Measurements from ENCODE around the gene DPYSL5.

DPYSL5 gene

DNA sequence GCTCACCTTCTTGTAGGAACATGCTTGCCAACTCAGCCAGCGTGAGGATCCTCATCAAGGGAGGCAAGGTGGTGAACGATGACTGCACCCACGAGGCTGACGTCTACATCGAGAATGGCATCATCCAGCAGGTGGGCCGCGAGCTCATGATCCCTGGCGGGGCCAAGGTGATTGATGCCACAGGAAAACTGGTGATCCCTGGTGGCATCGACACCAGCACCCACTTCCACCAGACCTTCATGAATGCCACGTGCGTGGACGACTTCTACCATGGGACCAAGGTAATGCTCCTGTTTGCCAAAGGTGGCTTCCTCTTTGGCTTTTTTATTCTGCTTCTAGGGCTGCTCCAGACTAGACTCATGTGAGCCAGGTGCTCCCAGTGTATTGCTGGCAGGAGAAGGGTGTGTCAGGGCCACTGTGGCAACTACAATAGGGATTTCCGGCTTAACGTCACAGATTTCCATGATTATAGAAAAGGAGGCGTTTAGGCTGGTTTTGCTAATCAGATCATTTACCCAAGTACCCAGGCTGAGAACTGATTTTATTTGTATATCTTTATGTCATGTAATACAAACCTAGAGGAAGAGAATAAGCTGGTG, 50.6 kb downstream of the DPYSL5 start:
- in situ Hi-C loops (cut with HindIII; ENCODE audit: low sequenced_read_pairs): no loop called here

GRCh38 chr2:26899500-26900164, 51.7 kb downstream of the DPYSL5 start:
- in situ Hi-C loops (cut with HindIII; ENCODE audit: low sequenced_read_pairs): no loop called here

DNA sequence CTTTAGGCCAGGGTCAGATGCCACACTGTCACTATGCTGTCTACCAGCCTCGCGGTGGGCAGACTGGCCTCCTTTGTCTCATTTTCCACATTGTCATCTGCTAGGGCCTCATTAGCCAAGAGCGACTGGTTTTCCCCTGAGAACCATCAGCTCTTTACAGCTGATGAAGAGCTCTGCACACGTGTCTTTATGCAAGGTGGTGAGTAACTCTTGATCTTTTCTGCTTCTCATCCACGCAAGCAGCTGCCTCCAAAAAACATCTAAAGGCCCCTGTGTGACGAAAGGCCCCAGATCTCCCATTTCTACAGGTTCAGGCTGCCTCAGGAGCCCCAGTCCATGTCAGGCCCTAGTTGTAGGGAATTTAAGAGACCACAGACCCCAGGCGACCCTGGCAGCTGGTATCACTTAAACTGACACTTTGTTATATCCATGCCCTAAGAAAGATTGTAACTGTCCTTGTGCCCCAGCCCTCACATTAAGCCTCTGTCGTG, 52.9 kb downstream of the DPYSL5 start:
- in situ Hi-C loops (cut with HindIII; ENCODE audit: low sequenced_read_pairs): no loop called here

DNA sequence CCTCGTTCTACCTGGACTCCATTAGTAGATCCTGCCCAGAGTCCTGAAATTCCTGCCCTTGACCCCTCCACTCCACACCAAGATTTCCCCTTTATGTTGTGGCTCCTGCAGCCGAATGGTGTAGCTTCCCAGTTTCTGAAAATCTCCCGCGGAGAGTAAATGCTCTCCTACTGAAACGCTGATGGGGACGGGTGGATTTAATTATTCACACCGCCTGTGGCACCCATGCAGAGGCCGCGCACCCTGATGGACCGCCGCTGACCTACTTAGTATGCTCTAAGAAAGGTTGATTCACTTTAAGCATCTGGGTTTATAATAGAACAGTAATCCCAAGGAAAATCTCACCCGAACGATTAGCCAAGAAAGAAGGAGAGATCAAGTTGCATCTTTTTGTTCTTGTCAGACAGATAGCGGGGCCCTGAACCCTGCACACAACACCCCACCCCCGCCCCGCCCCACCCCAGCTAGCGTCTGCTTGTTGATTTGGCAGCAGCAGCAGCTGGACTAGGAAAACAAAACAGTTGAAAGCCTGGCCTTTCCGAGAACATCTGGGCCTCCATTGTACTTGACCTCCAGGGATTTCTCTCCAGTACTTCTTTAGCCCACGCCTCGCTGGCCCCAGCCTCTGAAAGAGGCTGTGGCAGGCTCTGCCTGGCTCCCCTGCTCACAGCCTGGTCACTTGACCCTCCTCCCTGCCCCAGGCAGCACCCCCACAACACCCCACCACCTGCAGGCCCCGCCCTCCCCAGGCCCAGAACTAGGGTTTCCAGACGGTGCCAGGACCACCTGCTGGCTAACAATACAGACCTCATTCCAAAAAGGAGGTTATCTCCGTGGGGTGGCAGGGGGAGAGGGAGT, 53.6 kb downstream of the DPYSL5 start:
- in situ Hi-C loops (cut with HindIII; ENCODE audit: low sequenced_read_pairs): no loop called here

DNA sequence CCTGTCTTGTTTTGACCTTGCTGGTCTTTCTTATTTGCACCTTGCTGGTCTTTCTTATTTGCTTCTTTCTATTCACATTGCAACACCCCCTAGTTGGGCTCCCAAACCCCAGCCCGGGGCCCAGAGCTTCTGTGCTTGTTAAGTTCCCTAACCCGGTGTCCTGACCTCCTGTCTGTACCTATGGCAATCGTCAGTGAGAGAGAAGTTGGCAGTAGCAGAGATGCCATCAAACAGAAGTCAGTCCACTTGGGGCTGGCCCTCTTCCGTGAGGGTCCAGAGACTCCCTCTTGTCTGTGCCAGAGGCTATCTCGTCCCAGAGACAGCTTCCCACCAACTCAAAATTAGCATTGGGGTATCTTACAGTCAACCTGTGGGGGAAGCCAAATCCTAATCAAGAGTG, 55.7 kb downstream of the DPYSL5 start:
- in situ Hi-C loops (cut with HindIII; ENCODE audit: low sequenced_read_pairs): no loop called here

DNA sequence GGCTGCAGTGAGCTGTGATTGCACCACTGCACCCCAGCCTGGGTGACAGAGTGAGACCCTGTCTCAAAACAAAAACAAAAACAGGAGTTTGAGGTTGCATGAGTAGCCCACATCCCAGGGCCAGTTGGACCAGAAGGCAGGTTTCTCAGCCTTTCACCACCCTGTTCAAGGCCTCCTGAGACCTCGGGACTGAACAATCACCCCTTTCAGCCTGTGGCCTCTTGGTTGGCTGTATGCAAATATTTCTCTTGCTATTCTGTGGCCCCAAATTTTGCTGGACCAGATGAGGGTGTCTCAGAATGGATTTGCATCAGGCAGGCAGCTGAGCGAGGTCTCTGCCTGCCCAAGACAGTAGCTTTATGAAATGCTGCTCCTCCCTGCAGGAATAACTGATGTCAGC, 56.9 kb downstream of the DPYSL5 start:
- in situ Hi-C loops (cut with HindIII; ENCODE audit: low sequenced_read_pairs): loop anchor here (5.0 kb wide), 1 partner anchor 73 kb away; no protein-coding TSS in a partner anchor

DNA sequence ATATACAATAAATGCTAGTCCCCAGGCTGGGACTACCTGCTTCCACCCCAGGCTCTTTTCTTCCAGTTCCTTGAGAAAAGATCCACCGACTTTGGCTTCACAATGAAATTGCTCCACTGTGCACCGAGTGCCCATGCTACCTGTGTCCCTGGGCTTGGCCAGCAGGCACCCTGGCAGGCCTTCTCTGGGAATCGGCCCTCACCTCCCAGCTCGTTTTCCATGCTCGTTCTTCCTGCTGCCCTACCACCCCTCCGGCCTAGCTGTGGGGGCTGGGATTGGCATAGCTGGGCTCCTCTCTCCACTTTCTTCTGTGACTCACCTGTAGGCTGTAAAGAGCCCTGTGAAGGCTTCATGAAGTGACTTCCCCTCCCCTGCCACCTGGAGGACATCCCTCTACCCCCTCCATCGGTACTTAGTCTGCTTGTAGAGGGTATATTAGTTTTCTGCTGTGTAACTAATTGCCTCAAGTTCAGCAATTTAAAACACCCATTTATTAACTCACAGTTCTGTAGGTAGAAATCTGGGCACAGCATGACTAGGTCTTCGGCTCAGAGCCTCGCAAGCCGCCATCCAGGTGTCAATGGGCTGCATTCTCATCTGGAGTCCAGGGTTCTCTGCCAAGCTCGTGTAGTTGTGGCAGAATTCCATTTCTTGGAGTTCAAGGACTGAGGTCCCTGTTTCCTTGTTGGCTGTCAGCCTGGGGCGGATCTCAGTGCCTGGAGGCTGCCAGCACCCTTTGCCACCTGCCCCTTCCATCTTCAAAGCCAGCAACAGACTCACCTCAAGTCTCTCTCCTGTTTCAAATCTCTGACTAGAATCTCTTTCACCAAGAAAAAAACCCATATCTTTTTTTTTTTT, 57.6 kb downstream of the DPYSL5 start:
- in situ Hi-C loops (cut with HindIII; ENCODE audit: low sequenced_read_pairs): loop anchor here (5.0 kb wide), 1 partner anchor 73 kb away; no protein-coding TSS in a partner anchor

GRCh38 chr2:26907416-26907815, 59.5 kb downstream of the DPYSL5 start:
- in situ Hi-C loops (cut with HindIII; ENCODE audit: low sequenced_read_pairs): loop anchor here (5.0 kb wide), 1 partner anchor 75 kb away; no protein-coding TSS in a partner anchor

DNA sequence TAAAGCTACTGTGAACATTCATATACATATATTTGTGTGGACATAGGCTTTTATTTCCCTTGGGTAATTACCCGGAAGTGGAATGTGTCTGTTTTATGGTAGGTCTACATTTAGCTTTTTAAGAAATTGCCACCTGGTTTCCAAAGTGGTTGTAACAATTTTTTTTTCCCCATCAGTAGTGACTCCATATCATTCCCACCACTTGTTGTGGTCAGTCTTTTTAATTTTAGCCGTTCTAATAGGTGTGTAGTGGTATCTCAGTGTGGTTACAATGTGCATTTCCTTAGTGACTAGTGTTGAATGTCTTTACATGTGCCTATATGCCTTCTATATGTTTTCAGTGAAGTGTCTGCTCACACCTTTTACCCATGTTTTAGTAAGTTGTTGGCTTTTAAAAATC, 62.2 kb downstream of the DPYSL5 start:
- in situ Hi-C loops (cut with HindIII; ENCODE audit: low sequenced_read_pairs): no loop called here

GRCh38 chr2:26911911-26912861, 64.3 kb downstream of the DPYSL5 start:
- in situ Hi-C loops (cut with HindIII; ENCODE audit: low sequenced_read_pairs): no loop called here

DNA sequence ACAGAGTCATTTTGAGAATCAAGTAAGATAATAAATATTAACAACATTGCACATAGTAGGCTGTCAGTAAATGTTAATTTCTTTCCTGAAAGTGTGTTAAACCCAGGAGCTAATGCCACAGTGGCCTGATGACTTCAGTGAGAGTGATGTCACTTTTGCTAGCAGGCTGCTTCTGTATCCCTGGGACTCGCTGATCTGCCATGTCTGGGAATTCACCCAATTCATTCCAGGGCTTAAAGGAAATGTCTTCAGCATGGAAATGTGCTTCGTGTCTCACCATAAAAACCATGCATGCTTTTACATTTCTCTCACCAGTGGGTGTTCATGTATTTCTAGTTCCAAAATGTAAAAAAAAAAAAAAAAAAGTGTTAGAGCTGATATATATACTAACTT, 65.7 kb downstream of the DPYSL5 start:
- in situ Hi-C loops (cut with HindIII; ENCODE audit: low sequenced_read_pairs): no loop called here

DNA sequence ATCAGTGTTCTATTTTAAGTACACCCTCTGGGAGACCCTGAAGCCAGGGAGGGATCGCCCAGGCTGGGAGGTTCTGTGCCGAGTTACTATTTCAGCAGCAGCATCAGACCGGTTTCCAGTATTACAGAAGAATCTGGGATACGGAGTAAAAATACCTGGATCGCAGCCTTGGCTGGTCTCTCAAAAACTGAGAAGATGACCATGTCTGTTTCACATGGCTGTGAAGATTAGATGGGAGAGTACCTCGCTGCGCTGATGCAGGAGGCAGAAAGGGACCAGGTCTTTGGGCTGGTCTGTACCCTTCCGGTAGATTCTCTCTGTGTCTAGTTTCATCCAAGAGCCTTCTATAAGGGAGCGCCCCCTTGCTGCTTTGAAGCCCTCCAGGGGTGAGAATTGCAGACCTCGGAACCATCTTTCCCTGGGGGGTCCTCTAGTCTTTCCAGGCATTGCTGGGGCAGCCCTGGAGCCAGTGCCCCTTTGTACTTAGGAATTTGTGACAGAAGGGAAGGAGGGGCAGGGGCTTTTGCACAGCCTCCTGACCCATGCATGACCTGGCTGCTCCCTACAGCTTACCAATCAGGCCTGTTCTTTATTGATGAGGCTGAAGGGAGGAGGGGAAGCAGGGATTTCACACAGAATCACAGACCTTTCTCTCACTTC, 66.2 kb downstream of the DPYSL5 start:
- in situ Hi-C loops (cut with HindIII; ENCODE audit: low sequenced_read_pairs): no loop called here

- in situ Hi-C loops (cut with HindIII; ENCODE audit: low sequenced_read_pairs): no loop called here
These were observed 66.9 kb downstream of the DPYSL5 start for GRCh38 chr2:26914659-26915310.

DNA sequence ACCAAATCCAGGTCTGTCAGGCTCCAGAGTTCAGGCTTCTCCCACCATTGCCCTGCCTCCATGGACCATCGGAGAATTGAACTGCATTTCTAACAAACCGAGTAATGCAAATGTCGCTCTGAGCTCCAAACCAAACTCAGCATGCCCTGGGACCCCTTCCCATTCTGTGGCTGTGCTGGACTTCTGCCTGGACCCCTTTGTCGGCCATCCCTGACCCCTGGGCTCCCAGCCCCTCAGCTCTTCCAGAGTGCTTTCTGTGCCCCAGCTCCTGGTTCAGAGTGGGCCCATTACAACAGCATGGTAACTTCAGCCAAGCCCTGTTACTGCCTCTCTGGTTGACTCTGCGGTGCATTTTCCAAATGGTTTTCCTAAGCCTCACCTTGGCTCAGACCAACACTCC, 67.4 kb downstream of the DPYSL5 start:
- in situ Hi-C loops (cut with HindIII; ENCODE audit: low sequenced_read_pairs): no loop called here

DNA sequence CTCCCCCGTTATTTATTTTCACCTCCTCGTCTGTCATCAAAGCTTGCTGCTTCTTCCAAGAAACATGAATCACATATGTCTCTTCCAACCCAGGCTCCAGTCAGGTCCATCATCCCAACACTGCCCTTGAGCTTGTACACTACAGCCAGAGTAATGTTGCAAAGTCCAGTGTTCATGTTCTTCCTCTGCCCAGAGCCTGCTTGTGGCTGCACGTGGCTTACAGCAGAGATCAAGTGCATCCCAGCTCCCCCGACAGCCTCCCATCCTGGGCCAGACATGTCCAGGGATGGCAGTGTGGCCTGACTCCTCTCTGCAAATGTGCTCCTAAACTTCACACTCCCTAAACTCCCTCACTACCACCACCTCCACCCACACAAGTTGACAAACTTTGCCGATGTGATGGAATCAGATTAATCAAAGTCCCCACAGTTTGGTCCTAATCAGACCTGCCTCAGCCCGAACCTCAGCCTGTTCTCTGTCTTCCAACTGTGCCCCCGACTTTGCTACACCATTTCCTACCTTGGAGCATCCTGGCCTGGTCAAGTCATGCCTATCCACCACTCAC, 68.3 kb downstream of the DPYSL5 start:
- in situ Hi-C loops (cut with HindIII; ENCODE audit: low sequenced_read_pairs): no loop called here

- in situ Hi-C loops (cut with HindIII; ENCODE audit: low sequenced_read_pairs): no loop called here
These were observed 69.4 kb downstream of the DPYSL5 start for GRCh38 chr2:26917135-26917836.

DNA sequence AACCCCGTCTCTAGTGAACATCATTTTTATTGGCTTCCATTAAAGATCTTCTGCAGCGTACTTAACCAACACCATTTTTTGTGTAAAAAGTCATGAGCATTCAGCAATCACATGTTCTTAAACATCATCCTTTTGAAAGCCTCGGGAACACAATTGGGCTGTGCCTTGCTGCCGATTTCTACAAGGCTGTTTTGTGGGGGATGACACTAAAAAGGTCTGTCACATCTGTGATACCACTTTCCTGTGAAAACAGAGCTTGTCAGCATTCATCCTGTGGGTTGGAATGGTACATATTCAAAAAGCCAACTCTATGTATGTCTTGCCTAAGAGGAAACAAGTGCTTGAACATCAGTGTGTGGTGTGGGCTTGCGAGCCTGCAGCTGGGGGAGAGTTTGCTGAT, 73.4 kb downstream of the DPYSL5 start:
- in situ Hi-C loops (cut with HindIII; ENCODE audit: low sequenced_read_pairs): no loop called here

Measured in endothelial cell of hepatic sinusoid (primary cell).